ENCODE measurements around the gene SLC6A20. TPM values are rescaled to one million over a fixed set of nuclear protein-coding genes. Genes with fewer than 3 reads are reported as not detected.

Gene SLC6A20
- total RNA-seq, 1 experiment from 2014 or later = 0.09 TPM

DNA sequence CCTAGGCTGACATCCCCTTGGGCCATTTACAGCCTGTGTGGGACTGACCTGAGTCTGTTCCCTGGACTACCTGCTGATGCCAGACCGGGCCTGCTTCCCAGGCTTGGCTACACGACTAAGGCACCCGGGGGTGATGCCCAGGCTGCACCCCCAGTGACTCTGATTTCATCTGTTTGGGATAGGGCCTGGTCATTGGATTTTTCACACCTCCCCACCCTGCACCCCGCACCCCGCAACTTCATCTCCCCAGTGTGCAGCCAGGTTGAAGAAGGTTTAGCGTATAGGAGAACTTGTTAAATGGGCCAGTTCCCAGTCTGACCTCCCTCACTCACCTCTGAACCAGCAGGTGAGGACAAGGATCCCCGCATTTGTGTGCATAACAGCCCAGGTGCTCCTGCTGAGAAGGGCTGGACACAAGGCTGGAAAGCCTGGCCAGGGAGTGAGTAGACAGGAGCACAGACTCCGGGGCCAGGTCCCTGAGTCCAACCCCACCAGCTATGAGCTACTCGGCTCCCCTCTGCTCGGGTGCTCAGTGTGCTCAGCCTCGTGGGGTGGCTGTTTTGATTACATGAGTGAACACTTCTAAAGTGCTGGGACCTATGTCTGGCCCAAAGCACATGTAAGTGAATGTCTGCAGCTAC is 18.5 kb downstream of the SLC6A20 start:
- Histone ChIP-seq H3K56ac (ENCODE audit: insufficient read length, low read depth, low read length) (no peak overlapping the region), H3K23ac (ENCODE audit: insufficient read length, low read depth, low read length) (no peak overlapping the region), H2BK20ac (ENCODE audit: low read depth, low read length, poor library complexity, severe bottlenecking) (no peak overlapping the region), H4K20me1 (ENCODE audit: control insufficient read depth, insufficient read depth, insufficient read length) (no peaks in the 10 kb centered on the region), H3K14ac (ENCODE audit: insufficient read depth, low read length) (no peak overlapping the region; the same call in 1 of the 2 replicates), H4K91ac (ENCODE audit: insufficient read length, low read depth, low read length) (no peak overlapping the region), H2AFZ (ENCODE audit: low read length) (no peak overlapping the region), H4K5ac (ENCODE audit: insufficient read length, low read depth, low read length) (no peak overlapping the region), H3K79me2 (ENCODE audit: insufficient read depth, low read length) (no peaks in the 10 kb centered on the region), H4K8ac (replicated peaks; ENCODE audit: insufficient read length, low read depth, low read length) (no peak overlapping the region), H3K9me3 (ENCODE audit: control insufficient read depth, low read depth, low read length) (no peaks in the 10 kb centered on the region), H3K23me2 (ENCODE audit: insufficient read length, low read depth, low read length, poor library complexity, severe bottlenecking) (no peaks in the 10 kb centered on the region), H3K9ac (ENCODE audit: extremely low read depth, insufficient read length, low read length) (no peak overlapping the region), H2BK12ac (ENCODE audit: insufficient read length, low read depth, low read length) (no peak overlapping the region), H3K79me1 (ENCODE audit: insufficient read depth, low read depth, low read length, poor library complexity, severe bottlenecking) (no peaks in the 10 kb centered on the region), H2BK5ac (ENCODE audit: insufficient read length, low read length) (no peak overlapping the region), H3K27me3 (ENCODE audit: insufficient read depth, low read length) (0 out of 2 replicates have a peak, but pooled peaks cover 2% of the 10 kb centered on the region), H2BK15ac (ENCODE audit: low read depth, low read length) (no peak overlapping the region), H3K4me1 (ENCODE audit: insufficient read depth, low read length) (no peaks in the 10 kb centered on the region), H2AK5ac (ENCODE audit: insufficient read length, low read length) (no peak overlapping the region), H3K18ac (ENCODE audit: insufficient read length, low read depth, low read length) (no peak overlapping the region), H3K27ac (ENCODE audit: insufficient read length, low read depth, low read length) (no peak overlapping the region), H3K4ac (ENCODE audit: low read depth, low read length) (no peak overlapping the region), H2BK120ac (ENCODE audit: low read depth, low read length, poor library complexity, severe bottlenecking) (no peak overlapping the region), H3T11ph (ENCODE audit: low read length) (no peak overlapping the region), H3K4me2 (ENCODE audit: insufficient read depth, insufficient read length, low read length) (no peak overlapping the region)
- Mint-ChIP-seq H3K36me3 (ENCODE audit: insufficient read depth in 1 of 3, low read depth in 3 of 3) (no peaks in the 10 kb centered on the region; a peak in 1 of 7 replicates), H3K4me1 (peaks cover 17 to 20% of the 10 kb centered on the region in 2 experiments), H3K4me3 (no peak overlapping the region), H3K9me3 (no peaks in the 10 kb centered on the region; a peak in 1 of 5 replicates), H3K27ac (no peak overlapping the region; a peak in 1 of 7 replicates), H3K27me3 (ENCODE audit: low read depth) (no peaks in the 10 kb centered on the region; the same call in 1 of the 2 replicates)
- TF ChIP-seq, protein P1, sequence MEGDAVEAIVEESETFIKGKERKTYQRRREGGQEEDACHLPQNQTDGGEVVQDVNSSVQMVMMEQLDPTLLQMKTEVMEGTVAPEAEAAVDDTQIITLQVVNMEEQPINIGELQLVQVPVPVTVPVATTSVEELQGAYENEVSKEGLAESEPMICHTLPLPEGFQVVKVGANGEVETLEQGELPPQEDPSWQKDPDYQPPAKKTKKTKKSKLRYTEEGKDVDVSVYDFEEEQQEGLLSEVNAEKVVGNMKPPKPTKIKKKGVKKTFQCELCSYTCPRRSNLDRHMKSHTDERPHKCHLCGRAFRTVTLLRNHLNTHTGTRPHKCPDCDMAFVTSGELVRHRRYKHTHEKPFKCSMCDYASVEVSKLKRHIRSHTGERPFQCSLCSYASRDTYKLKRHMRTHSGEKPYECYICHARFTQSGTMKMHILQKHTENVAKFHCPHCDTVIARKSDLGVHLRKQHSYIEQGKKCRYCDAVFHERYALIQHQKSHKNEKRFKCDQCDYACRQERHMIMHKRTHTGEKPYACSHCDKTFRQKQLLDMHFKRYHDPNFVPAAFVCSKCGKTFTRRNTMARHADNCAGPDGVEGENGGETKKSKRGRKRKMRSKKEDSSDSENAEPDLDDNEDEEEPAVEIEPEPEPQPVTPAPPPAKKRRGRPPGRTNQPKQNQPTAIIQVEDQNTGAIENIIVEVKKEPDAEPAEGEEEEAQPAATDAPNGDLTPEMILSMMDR (conservative IDR thresholded peaks at IDR 0.05) = no peak
- no CpG with 5 or more reads among the region's 11 CpGs for WGBS (ENCODE audit: extremely low coverage, insufficient read length, low lambda C conversion rate)
- peak; percentile 16 for DNase-seq
